ENCODE results near the gene BPIFB6.

- TF ChIP-seq USF2 (CRISPR knock-in tag; IDR thresholded peaks at IDR 0.05) (no peak), SOX15 (CRISPR knock-in tag; IDR thresholded peaks at IDR 0.05) (no peak), CTCF (IDR thresholded peaks at IDR 0.05) (no peak), RELA (CRISPR knock-in tag; IDR thresholded peaks at IDR 0.05; ENCODE audit: borderline replicate concordance) (no peak), SP1 (CRISPR knock-in tag; conservative IDR thresholded peaks at IDR 0.05) (no peak), NFYB (CRISPR knock-in tag; conservative IDR thresholded peaks at IDR 0.05; ENCODE audit: low read depth) (no peak), SMAD3 (CRISPR knock-in tag; IDR thresholded peaks at IDR 0.05; ENCODE audit: borderline replicate concordance) (no peak)
These were observed 30.8 kb downstream of the BPIFB6 start for GRCh38 chr20:33062105-33062824.
